Activated T-helper 1 cell treated with Interleukin-2 at 50 U/mL for 16 hours (primary cell): ENCODE data around the gene APBA2.

ENCODE experiments used
- DNase-seq: peaks from one replicate; pipeline ENCODE4 v3.0.0-alpha.2; 2020; ENCODE audit warnings: low read depth

The APBA2 gene

GRCh38 chr15:28983432-28984311 lies 97.9 kb downstream of the APBA2 start:
- DNase-seq: no peak

DNA sequence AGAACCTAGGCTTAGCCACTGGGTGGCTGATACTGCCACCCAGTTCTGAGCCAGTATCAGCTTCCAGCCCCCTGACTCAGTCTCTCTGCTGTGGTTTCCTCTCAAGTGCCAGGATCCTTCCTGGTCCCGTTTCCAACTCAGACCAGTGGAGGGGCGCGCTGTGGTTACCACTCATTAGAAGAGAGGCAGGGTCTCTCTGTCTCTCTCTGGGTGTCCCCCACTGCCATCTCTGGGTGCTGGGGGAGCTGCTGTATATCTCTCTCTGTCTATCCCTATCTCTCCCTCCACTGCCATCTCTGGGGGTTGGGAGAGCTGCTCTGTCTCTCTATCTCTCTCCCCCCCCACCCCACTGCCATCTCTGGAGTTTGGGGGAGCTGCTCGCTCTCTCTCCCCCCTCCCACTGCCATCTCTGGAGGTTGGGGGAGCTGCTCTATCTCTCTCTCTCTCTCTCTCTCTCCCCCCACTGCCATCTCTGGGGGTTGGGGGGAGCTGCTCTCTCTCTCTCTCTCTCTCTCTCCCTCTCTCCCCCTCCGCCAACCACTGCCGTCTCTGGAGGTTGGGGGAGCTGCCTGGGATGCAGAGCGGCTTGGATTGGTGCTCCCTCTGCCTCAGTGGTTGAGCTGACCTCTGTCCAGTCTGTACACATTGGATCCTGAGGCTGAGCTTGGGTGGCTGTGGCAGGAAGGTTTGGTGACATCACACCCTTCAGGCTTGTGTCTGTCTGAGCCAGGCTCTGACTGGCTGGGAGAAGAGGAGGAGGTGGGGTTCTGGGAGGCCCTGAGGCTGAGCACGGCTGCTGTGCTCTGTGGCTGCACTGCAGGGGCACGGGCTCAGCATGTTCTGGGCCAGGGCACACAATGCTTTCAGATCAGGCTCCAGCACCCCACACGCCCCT lies 98.9 kb downstream of the APBA2 start:
- DNase-seq: no peak

DNA sequence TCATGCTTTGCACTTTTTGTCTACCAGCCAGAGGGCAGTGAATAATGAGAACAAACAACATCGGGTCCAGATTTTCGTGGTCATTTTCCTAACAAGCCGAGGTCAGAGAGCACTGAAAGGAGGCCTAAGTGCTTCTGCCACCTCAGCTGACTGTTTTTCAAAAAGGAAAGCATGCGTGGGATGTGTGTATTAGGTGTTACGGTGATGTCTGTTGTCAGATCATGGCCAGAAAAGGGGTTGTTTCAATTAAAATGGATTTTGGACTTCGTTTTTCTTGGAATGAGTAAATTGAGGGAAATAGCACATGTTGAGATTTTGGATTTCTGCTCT lies 99.5 kb downstream of the APBA2 start:
- DNase-seq: no peak

DNA sequence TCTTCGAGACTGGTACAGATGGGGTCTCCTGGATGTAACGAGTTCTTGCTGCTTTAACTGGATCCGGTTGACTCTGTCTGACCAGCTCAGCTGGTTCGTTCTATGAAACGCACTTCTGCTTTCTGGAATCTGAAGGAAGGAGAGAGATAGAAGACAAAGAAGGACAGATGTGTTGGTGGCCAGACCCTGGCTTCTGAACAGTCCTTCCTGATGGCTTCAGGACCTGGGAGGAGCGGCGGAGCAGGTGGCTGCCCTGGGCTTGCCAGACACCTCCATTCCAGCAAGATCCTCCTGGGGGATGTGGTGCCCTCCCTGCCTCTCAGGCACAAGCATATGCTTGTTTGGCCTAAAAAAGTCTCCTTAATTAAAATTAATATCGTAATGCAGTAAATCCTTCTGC lies 99.9 kb downstream of the APBA2 start:
- DNase-seq: no peak

GRCh38 chr15:28986108-28986507 lies 100.3 kb downstream of the APBA2 start:
- no peak for DNase-seq

GRCh38 chr15:28986726-28987125 lies 101.0 kb downstream of the APBA2 start:
- no peak for DNase-seq

- DNase-seq: no peak
These were observed 101.6 kb downstream of the APBA2 start for GRCh38 chr15:28987337-28987736.

GRCh38 chr15:28989239-28989830 lies 103.6 kb downstream of the APBA2 start:
- no peak for DNase-seq

GRCh38 chr15:28989896-28990295 lies 104.1 kb downstream of the APBA2 start:
- no peak for DNase-seq

DNA sequence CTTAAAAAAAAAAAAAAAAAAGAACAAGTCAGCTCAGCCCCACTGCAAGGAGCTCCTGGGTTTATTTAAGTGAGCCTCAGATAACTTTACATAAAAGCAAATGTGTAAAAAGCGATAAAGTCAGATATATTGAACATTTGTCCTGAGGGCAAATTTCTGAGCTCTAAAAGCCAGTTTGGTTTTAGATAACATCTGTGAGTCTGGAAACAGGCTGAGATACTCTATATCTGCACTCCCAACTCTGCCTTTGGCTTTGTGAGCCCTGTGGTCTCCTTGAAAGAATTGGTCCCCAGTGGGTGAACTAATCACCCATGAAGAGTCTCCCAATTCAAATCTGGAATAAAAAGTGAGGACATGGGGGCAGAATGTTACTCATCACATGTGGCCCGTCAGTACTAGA lies 104.6 kb downstream of the APBA2 start:
- no peak for DNase-seq

DNA sequence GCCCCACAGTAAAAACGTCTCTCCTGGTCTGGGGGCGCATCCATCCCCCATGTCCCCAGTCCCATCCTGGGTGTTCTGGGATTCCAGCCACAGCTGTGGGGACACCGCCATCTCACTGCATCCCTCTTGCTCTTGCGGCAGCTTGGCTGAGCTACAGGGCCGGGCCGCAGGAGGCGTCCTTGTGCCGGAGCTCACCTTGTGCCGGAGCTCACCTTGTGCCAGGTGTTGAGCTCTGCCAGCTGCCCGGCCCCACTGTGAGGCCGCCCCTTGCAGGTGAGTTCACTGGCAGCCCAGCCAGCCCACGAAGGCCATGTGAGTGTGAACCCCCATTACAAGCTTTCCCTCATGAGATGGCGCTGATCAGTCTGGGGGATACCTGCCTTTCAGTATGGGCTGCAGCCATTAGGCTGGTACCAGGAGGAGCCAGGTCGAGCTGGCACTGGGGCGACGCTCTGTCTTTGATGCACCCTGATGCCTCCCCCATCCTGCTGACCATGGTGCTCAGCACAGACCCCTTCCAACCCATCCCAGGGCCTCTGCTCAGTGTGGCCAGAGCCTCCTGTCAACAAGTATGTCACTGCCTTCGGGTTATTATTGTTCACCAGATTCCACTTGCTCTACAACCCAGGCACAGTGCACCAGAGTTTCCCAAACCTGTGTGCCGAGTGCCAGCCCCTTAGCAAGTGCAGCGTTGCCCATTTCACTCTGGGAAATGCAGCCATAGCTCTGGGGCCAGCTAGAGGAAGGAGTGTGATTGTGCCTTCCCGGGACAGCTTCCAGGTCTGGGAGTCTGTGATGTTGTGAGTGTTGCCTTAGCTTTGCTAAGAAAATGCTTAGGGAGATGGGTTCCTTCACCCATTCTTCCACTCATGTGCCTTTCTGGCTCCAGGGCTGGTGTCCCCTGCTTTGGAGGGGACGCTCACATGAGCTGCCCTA lies 105.7 kb downstream of the APBA2 start:
- no peak for DNase-seq

DNA sequence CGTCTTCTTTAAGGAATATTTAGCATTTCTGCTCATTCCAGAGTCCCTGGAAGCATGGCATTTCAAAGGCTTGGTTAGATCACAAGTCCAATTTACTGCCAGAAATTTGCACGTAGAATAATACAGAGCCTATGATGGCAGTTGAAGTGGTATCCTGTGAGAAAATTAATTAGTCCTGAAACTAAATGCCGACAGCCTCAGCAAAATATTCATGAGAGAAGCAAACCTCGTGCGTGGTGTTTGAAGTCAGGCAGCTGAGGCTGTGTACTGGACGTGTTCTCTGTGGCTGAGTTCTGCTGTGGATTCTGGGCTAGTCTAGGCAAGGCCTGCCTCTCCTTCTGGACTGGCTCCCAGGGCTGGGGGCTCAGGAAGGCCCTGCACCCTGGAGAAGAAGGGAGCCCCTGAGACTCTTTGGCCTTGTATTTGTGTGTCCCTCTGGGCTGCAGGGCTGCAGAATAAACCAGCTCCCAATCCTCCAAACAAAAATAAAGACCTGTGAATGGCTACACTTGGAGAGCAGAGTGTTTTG lies 106.6 kb downstream of the APBA2 start:
- no peak for DNase-seq

DNA sequence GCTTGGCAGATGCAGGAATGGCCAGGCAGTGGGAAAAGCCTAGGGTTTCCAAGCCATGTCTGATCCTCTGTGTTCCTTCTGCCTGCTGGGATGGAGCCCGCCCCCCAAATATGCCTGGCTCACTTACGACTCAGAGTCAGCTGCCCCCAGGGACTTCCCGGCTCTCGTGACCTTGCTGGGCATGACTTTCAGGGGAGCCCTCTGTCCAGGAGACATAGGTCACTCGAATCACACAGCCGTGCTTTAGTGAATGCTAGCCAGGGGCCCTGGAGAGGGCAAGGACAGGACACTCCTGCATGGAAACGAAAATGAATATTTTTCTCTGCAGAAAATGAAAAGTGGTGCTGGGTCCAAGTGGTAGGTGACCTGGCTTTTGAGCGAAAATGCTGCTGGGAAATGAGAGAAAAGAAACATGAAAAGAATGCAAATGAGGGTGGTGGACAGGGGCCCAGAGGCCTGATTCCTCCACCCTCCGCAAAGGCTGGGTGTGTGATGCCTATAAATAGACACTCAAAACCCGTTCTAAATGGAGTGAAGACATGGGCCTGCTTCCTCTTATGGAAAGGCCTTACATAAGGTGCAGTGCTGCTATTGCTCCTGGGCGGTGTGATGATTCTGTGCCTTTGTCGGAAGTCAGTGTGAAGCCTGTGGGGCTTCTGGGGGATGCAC lies 107.4 kb downstream of the APBA2 start:
- no peak for DNase-seq

DNA sequence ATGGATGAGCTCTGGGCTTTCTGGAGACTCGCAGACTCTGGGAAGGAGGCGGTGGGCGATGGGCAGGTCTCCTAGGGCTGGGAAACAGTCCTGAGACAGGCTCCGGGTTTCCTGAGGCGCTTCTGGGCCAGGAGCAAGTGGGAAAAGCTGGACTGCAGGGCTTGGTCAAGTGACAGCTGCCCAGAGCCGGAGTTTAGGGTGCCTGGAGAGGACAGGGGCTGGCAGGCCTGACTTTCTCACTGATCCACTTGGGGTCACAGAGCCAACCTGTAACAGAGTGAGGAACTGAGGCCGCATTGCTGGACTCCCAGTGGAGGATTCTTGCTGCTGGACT lies 107.9 kb downstream of the APBA2 start:
- no peak for DNase-seq

DNA sequence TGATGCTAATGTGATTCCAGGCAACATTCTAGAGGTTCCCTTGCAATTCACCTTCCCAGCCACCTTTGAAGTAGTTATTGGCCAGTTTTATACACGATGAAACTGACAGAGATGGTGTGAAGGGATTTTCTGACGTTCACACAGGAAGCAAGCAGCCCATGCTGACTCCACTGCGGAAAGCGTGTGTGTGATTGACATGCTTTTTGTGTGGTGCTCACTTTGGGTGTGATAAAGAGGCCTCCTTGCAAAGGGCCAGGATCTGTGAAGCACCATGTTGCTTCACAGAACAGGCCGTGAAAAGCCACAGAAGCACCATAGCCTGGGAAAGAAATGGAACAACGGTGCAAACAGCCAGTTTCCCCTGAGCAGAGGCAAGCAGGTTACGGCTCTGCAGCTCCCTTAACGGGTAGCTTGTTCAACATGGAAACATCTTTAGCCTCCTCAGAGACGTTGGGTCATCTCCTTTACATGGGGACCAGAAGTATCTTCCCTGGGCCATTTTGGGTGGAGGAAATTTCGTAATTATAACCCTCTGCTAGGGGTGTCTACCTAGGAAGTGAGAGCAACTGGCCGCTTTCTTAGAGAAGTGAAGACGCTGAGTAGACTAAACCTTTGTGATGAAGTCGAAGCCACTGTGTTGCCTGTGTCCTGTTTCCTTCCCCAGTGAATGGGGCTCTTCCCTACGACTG lies 108.5 kb downstream of the APBA2 start:
- DNase-seq: no peak

DNA sequence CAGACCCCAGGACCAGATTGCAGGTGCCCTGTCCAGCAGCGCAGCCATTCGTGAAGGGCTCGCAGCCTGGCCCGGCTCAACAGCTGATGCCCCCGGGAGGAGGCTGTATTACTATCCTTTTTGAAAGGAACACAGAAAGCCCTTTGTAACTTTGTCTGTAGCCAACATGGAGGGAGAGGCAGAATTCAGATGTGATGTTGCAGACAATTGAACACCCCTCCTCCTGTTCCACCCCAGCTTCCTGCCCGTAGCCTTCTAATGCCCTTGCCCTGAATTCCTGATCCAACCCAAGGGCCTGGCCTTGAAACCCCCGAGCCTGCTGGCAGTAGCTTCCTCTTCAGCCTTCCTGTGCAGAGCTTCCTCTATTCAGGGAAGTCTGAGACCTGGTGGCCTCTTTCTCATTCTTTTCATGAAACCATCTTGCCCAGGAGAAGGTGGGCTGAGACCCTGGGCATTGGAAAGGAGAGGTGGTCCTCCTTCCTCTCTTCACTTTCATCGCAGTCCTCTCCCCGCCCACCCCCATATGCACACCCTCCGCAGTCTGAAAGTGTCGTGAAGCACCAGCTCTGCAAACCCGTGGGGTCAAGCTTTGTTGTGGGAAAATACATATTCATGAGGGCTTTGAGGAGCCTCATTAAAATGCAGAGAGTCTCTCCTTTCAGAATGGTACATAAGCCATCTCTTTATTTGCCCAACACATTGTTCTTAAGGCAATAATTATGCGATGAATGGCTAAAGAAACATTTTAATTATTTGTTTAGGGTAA lies 109.2 kb downstream of the APBA2 start:
- no peak for DNase-seq

DNA sequence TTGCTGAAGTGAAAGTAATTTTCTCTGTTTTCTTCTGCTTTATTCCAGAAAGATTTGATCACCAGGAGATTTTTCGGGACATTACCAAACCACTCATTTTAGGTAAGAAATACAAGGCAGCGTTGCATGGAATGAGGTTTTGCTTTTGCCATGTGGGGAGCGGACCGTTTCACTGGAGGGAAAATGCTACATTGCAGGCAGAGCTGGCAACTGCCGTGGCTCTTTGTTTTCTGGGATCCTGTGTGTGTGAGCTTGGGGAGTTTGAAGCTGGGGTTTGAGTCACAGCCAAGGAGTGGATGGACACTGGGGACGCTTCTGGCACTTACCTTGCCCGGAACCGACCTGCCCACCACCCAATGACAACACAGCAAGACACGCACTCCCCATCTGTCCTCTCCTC lies 109.9 kb downstream of the APBA2 start:
- no peak for DNase-seq

- no peak for DNase-seq
These were observed 110.5 kb downstream of the APBA2 start for GRCh38 chr15:28996289-28996688.

DNA sequence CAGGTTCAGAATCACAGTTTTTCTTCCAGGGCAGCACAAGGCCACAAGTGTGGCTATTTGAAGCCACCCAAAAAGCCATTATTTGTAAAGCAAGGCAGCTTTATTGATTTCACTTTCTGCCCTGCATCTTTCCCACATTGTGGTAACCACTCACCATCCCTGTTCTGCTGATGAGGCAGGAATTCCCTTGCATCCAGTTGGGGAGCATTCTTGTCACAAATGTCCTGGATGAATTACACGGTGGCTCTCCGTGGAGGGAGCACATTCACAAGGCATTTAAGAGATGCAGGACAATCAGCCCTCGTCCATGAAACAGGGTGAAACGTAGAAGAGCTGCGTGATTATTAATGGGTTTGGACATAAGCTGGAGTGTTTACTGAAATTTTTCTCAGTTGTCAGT lies 111.2 kb downstream of the APBA2 start:
- no peak for DNase-seq

DNA sequence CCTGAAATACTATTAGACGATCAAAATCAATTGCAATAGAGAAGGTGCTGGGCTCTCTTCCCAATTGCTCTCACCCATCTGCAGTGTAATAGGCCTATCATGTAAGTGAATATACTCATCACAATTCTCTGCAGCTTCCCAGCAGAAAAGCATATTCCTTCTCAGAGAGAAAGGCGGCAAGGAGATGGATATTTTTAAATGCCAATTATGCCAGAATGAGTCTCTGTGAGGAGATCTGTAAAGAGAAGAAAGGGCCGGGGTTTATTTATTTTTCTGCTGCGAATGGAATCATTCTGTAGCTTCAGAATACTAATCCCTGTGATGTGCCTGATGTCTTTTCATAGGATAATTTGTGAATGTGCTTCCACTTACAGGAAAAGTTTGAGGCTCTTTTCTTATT lies 112.0 kb downstream of the APBA2 start:
- no peak for DNase-seq
